GM23338 (cell line): Measurements from ENCODE around the gene SMOC1.

Source experiments
- CTCF ChIP-seq, 2 experiments: fragments of 200-600 bp in 1 of 2; sonication (generic) in 1 of 2; conservative IDR thresholded peaks; 2 replicates each; pipeline versions ENCODE4 v1.5.1 to v1.6.1; 2016 to 2017; ENCODE audit warnings: antibody characterized with exemption in 2 of 2, low read depth in 2 of 2, mild to moderate bottlenecking in 2 of 2, moderate library complexity in 1 of 2
- EZH2 ChIP-seq: fragments of 200-600 bp; sonication (generic); IDR thresholded peaks from one replicate; pipeline ENCODE4 v1.8.0; 2017; ENCODE audit warnings: antibody characterized with exemption, mild to moderate bottlenecking, low read depth; ENCODE audit not compliant: unreplicated experiment
- EZH2phosphoT487 ChIP-seq: fragments of 200-600 bp; sonication (generic); IDR thresholded peaks from one replicate; pipeline ENCODE4 v1.8.1; 2018; ENCODE audit warnings: antibody characterized with exemption; ENCODE audit not compliant: unreplicated experiment
- JUNB ChIP-seq: IDR thresholded peaks from one replicate; pipeline ENCODE4 v1.6.1; 2016; ENCODE audit warnings: antibody characterized with exemption; ENCODE audit not compliant: unreplicated experiment
- POLR2AphosphoS5 ChIP-seq: IDR thresholded peaks from 2 replicates; pipeline ENCODE4 v1.6.1; 2016; ENCODE audit warnings: antibody characterized with exemption, low read depth
- REST ChIP-seq: IDR thresholded peaks from one replicate; pipeline ENCODE4 v1.6.1; 2018; ENCODE audit warnings: antibody characterized with exemption; ENCODE audit not compliant: unreplicated experiment

GRCh38 chr14:69886453-69887242 lies 7.4 kb downstream of the SMOC1 start:
- no peak for TF ChIP-seq JUNB
- TF ChIP-seq POLR2AphosphoS5 = no peak
- TF ChIP-seq CTCF (conservative IDR thresholded peaks at IDR 0.05; ENCODE audit: low read depth in 2 of 2) = no peak
- TF ChIP-seq REST = no peak
- no peak for TF ChIP-seq EZH2phosphoT487
- TF ChIP-seq EZH2 = no peak
